ENCODE measurements around the gene ZBTB16. TPM values are rescaled to one million over a fixed set of nuclear protein-coding genes. Genes with fewer than 3 reads are reported as not detected.

Gene ZBTB16
- total and polyA plus RNA-seq, 2 donors (not counting 3 experiments of a cell fraction or from before 2014, with no cell fraction given), result 9.8 to 20.3 TPM

DNA sequence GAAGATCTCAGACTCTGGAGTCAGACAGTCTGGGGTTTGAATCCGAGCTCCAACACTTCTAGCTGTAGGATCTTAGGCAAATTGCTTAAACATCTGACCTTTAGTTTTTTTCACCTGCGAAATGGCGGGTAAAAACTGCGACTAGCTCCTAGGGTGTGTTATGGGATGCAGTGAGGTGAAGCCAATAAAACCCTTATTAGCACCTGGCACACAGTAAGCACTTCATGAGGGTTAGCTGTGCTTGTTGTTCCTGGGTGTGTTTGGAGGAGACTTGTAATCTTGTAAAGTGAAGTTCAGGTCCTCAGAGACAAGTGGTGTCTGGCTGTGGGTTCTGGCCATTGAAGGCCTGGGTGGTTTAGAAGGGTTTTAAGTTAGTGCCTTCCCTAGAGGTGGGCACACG is 68.9 kb downstream of the ZBTB16 start:
- no peaks in the 10 kb centered on the region for H3K27me3 ChIP-seq (ENCODE audit: control insufficient read depth in 2 of 2, insufficient read depth in 2 of 2, low read length in 2 of 2)
- ChIA-PET CTCF (no interaction called here), POLR2A (no interaction called here)
- H3K27ac ChIP-seq (ENCODE audit: insufficient read depth, low read depth, low read length), result no peak overlapping the region
- H3K36me3 ChIP-seq (ENCODE audit: control insufficient read depth in 2 of 2, extremely low read depth in 1 of 2, insufficient read depth in 2 of 2, low read length in 2 of 2), result peaks cover 0 to 6% of the 10 kb centered on the region in 2 experiments
- H3K79me2 ChIP-seq (ENCODE audit: control insufficient read depth, insufficient read depth, low read length), result no peaks in the 10 kb centered on the region
- TF ChIP-seq, protein P1, sequence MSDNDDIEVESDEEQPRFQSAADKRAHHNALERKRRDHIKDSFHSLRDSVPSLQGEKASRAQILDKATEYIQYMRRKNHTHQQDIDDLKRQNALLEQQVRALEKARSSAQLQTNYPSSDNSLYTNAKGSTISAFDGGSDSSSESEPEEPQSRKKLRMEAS (IDR thresholded peaks at IDR 0.05; ENCODE audit: insufficient read depth, insufficient read length), result no peak
- no peak for TF ChIP-seq POLR2AphosphoS5 (IDR thresholded peaks at IDR 0.05; ENCODE audit: insufficient read depth, low read depth, low read length)
- TF ChIP-seq EZH2 (IDR thresholded peaks at IDR 0.05; ENCODE audit: borderline replicate concordance, low read depth, low read length, severe bottlenecking), result no peak
- no peak for TF ChIP-seq GATA2 (IDR thresholded peaks at IDR 0.05; ENCODE audit: insufficient read depth, insufficient read length, low read depth, low read length)
- no peak for TF ChIP-seq MYC (IDR thresholded peaks at IDR 0.05; ENCODE audit: low read depth, low read length)
- no peak for TF ChIP-seq JUN (IDR thresholded peaks at IDR 0.05; ENCODE audit: borderline replicate concordance, insufficient read depth, insufficient read length, low read depth)
- no peak for TF ChIP-seq FOS (IDR thresholded peaks at IDR 0.05; ENCODE audit: borderline replicate concordance, insufficient read depth, low read length)
- no peak overlapping the region for H2AFZ ChIP-seq (ENCODE audit: low read depth, low read length)
- no peaks in the 10 kb centered on the region for H3K9me3 ChIP-seq (replicated peaks; ENCODE audit: control insufficient read depth, insufficient read depth, low read length)
- no peak overlapping the region for H3K4me3 ChIP-seq (replicated peaks in 1 of 3; ENCODE audit: insufficient read depth in 1 of 3, low read depth in 1 of 3, low read length in 3 of 3)
- H4K20me1 ChIP-seq (replicated peaks; ENCODE audit: control insufficient read depth, extremely low read depth, insufficient read depth, low read length), result no peaks in the 10 kb centered on the region
- DNase-seq (ENCODE audit: low read depth, low spot score) (no peak), FAIRE-seq (no peak)
- H3K4me2 ChIP-seq (ENCODE audit: insufficient read depth, low read length), result no peak overlapping the region
- dilution Hi-C loops (cut with MboI; ENCODE audit: extremely low pct_ligation_motif_present, low sequenced_read_pairs) (no loop called here), intact Hi-C loops (cut with micrococcal nuclease) (no loop called here)
- H3K4me1 ChIP-seq (ENCODE audit: control insufficient read depth, extremely low read depth, insufficient read depth, low read length), result no peaks in the 10 kb centered on the region
- no peak overlapping the region for H3K9ac ChIP-seq (replicated peaks; ENCODE audit: extremely low read depth, insufficient read depth, low read length)
- H3K9me1 ChIP-seq (replicated peaks; ENCODE audit: control insufficient read depth, extremely low read depth, insufficient read depth, low read length), result no peaks in the 10 kb centered on the region
- BruUV-seq (replicated peaks), result no TSS peak

DNA sequence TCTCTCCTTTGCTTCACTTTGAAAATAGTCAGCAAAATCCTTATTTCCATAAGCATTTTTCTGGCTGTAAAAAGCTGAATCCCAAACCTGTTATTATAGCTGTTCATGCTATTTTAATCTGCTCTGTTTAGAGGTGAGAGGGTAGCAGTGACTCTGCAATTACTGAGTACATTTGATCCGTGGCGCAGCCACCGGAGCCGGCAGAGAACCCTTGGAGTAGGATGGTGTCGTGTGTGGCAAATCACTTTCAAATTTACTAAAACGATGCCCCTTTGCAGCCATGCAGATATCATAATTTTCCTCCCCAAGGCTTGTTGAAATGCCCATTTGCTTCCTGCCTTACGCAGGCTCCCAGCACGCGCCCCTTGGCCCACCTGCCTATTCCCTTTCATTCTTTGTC is 69.6 kb downstream of the ZBTB16 start:
- Histone ChIP-seq H3K9me3 (replicated peaks; ENCODE audit: control insufficient read depth, insufficient read depth, low read length) (no peaks in the 10 kb centered on the region), H4K20me1 (replicated peaks; ENCODE audit: control insufficient read depth, extremely low read depth, insufficient read depth, low read length) (no peaks in the 10 kb centered on the region), H3K4me2 (ENCODE audit: insufficient read depth, low read length) (no peak overlapping the region), H3K79me2 (ENCODE audit: control insufficient read depth, insufficient read depth, low read length) (no peaks in the 10 kb centered on the region), H3K27ac (ENCODE audit: insufficient read depth, low read depth, low read length) (no peak overlapping the region), H2AFZ (ENCODE audit: low read depth, low read length) (no peak overlapping the region), H3K4me1 (ENCODE audit: control insufficient read depth, extremely low read depth, insufficient read depth, low read length) (no peaks in the 10 kb centered on the region), H3K4me3 (replicated peaks in 1 of 3; ENCODE audit: insufficient read depth in 1 of 3, low read depth in 1 of 3, low read length in 3 of 3) (no peak overlapping the region), H3K9ac (replicated peaks; ENCODE audit: extremely low read depth, insufficient read depth, low read length) (no peak overlapping the region), H3K36me3 (ENCODE audit: control insufficient read depth in 2 of 2, extremely low read depth in 1 of 2, insufficient read depth in 2 of 2, low read length in 2 of 2) (peaks cover 0 to 6% of the 10 kb centered on the region in 2 experiments), H3K27me3 (ENCODE audit: control insufficient read depth in 2 of 2, insufficient read depth in 2 of 2, low read length in 2 of 2) (no peaks in the 10 kb centered on the region), H3K9me1 (replicated peaks; ENCODE audit: control insufficient read depth, extremely low read depth, insufficient read depth, low read length) (no peaks in the 10 kb centered on the region)
- TF ChIP-seq POLR2AphosphoS5 (IDR thresholded peaks at IDR 0.05; ENCODE audit: insufficient read depth, low read depth, low read length) (no peak), POLR2A (IDR thresholded peaks at IDR 0.05; ENCODE audit: low read depth, low read length) (no peak), FOS (IDR thresholded peaks at IDR 0.05; ENCODE audit: borderline replicate concordance, insufficient read depth, low read length) (no peak), JUN (IDR thresholded peaks at IDR 0.05; ENCODE audit: borderline replicate concordance, insufficient read depth, insufficient read length, low read depth) (no peak)
- TF ChIP-seq, protein P2, sequence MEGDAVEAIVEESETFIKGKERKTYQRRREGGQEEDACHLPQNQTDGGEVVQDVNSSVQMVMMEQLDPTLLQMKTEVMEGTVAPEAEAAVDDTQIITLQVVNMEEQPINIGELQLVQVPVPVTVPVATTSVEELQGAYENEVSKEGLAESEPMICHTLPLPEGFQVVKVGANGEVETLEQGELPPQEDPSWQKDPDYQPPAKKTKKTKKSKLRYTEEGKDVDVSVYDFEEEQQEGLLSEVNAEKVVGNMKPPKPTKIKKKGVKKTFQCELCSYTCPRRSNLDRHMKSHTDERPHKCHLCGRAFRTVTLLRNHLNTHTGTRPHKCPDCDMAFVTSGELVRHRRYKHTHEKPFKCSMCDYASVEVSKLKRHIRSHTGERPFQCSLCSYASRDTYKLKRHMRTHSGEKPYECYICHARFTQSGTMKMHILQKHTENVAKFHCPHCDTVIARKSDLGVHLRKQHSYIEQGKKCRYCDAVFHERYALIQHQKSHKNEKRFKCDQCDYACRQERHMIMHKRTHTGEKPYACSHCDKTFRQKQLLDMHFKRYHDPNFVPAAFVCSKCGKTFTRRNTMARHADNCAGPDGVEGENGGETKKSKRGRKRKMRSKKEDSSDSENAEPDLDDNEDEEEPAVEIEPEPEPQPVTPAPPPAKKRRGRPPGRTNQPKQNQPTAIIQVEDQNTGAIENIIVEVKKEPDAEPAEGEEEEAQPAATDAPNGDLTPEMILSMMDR (IDR thresholded peaks at IDR 0.05; ENCODE audit: extremely low read depth in 1 of 2, insufficient read depth in 1 of 2, low read depth in 1 of 2, low read length in 2 of 2), result no peak
- no peak for DNase-seq (ENCODE audit: low read depth, low spot score)
- CTCF ChIA-PET, result no interaction called here
- BruUV-seq (replicated peaks), result no TSS peak
- intact Hi-C loops (cut with micrococcal nuclease), result no loop called here
- dilution Hi-C loops (cut with MboI; ENCODE audit: extremely low pct_ligation_motif_present, low sequenced_read_pairs), result no loop called here
- POLR2A ChIA-PET, result no interaction called here
- FAIRE-seq, result no peak

Measured in endothelial cell of umbilical vein (primary cell).